DND-41 (cell line): ENCODE data around the gene MAGI1.

Source experiments
- ATAC-seq: fragments of 200-7000 bp; cut with Tn5 transposase; 3 replicates; pipeline ENCODE4 v1.9.1; 2021; ENCODE audit warnings: low read depth; ENCODE audit not compliant: insufficient read depth
- DNase-seq: peaks from one replicate; pipeline ENCODE4 v3.0.0-alpha.2; 2020
- H2AFZ ChIP-seq: 2 replicates; pipeline ENCODE4 v1.6.0; 2012; ENCODE audit warnings: low read depth, low read length
- H3K27ac ChIP-seq: 2 replicates; pipeline ENCODE4 v1.5.1; 2012; ENCODE audit warnings: low read length, inconsistent platforms
- H3K27me3 ChIP-seq: fragments of 200-600 bp; sonication (generic); 2 replicates; pipeline ENCODE4 v1.6.0; 2012; ENCODE audit warnings: low read length, mild to moderate bottlenecking, inconsistent platforms; ENCODE audit not compliant: insufficient read depth, poor library complexity
- H3K36me3 ChIP-seq: 2 replicates; pipeline ENCODE4 v1.5.1; 2012; ENCODE audit warnings: low read length, inconsistent platforms; ENCODE audit not compliant: insufficient read depth
- H3K4me1 ChIP-seq: 2 replicates; pipeline ENCODE4 v1.5.1; 2012; ENCODE audit warnings: mild to moderate bottlenecking, low read length; ENCODE audit not compliant: insufficient read depth
- H3K4me2 ChIP-seq: 2 replicates; pipeline ENCODE4 v1.6.0; 2012; ENCODE audit warnings: mild to moderate bottlenecking, moderate library complexity, low read length, inconsistent platforms; ENCODE audit not compliant: insufficient read depth
- H3K4me3 ChIP-seq, 2 experiments: fragments of 200-600 bp in 1 of 2; shearing (Covaris generic) in 1 of 2; 2 replicates each; pipeline ENCODE4 v1.5.1; 2012 to 2016; ENCODE audit warnings: inconsistent platforms in 2 of 2, low read length in 2 of 2, mild to moderate bottlenecking in 2 of 2, low read depth in 1 of 2, moderate library complexity in 1 of 2
- H3K79me2 ChIP-seq: 2 replicates; pipeline ENCODE4 v1.6.0; 2012; ENCODE audit warnings: low read length, inconsistent platforms; ENCODE audit not compliant: insufficient read depth
- H3K9ac ChIP-seq: 2 replicates; pipeline ENCODE4 v1.6.0; 2012; ENCODE audit warnings: low read depth, mild to moderate bottlenecking, inconsistent platforms, low read length, moderate library complexity
- H3K9me3 ChIP-seq: 2 replicates; pipeline ENCODE4 v1.5.1; 2012; ENCODE audit warnings: low read length, moderate library complexity, mild to moderate bottlenecking, inconsistent platforms; ENCODE audit not compliant: insufficient read depth, severe bottlenecking
- H4K20me1 ChIP-seq: 2 replicates; pipeline ENCODE4 v1.6.0; 2012; ENCODE audit warnings: low read length; ENCODE audit not compliant: insufficient read depth
- CTCF ChIP-seq: IDR thresholded peaks from 2 replicates; pipeline ENCODE4 v1.5.1; 2012; ENCODE audit warnings: borderline replicate concordance, low read length, moderate library complexity, mild to moderate bottlenecking; ENCODE audit not compliant: poor library complexity, severe bottlenecking; ENCODE audit errors: extremely low read depth
- EZH2 ChIP-seq: IDR thresholded peaks from 3 replicates; pipeline ENCODE4 v1.6.1; 2012; ENCODE audit warnings: borderline replicate concordance, low read depth, mild to moderate bottlenecking, moderate library complexity, low read length, inconsistent platforms; ENCODE audit not compliant: severe bottlenecking

MAGI1 gene

GRCh38 chr3:66076861-66077470 is 38.2 kb upstream of the MAGI1 start:
- Histone ChIP-seq H3K4me3 (no peak overlapping the region), H3K27ac (no peak overlapping the region), H3K36me3 (no peaks in the 10 kb centered on the region), H3K4me2 (no peak overlapping the region), H3K79me2 (no peaks in the 10 kb centered on the region), H2AFZ (no peak overlapping the region), H3K4me1 (no peaks in the 10 kb centered on the region), H3K27me3 (no peaks in the 10 kb centered on the region), H3K9me3 (no peaks in the 10 kb centered on the region), H3K9ac (no peak overlapping the region), H4K20me1 (no peaks in the 10 kb centered on the region)
- DNase-seq: no peak
- ATAC-seq: no peak
- no peak for TF ChIP-seq EZH2
- TF ChIP-seq CTCF: no peak

GRCh38 chr3:66075281-66075680 is 36.6 kb upstream of the MAGI1 start:
- TF ChIP-seq EZH2 (no peak), CTCF (no peak)
- no peak overlapping the region for H3K9ac ChIP-seq
- ATAC-seq (no peak), DNase-seq (no peak)
- H3K27ac ChIP-seq: no peak overlapping the region
- H3K27me3 ChIP-seq: no peaks in the 10 kb centered on the region
- H3K4me3 ChIP-seq: no peak overlapping the region
- H2AFZ ChIP-seq: no peak overlapping the region
- no peaks in the 10 kb centered on the region for H3K9me3 ChIP-seq
- H4K20me1 ChIP-seq: no peaks in the 10 kb centered on the region
- no peaks in the 10 kb centered on the region for H3K79me2 ChIP-seq
- no peaks in the 10 kb centered on the region for H3K36me3 ChIP-seq
- no peaks in the 10 kb centered on the region for H3K4me1 ChIP-seq
- no peak overlapping the region for H3K4me2 ChIP-seq

- ATAC-seq: no peak
- no peak overlapping the region for H3K27ac ChIP-seq
- H3K9ac ChIP-seq: no peak overlapping the region
- TF ChIP-seq CTCF: no peak
- TF ChIP-seq EZH2: no peak
- no peaks in the 10 kb centered on the region for H3K79me2 ChIP-seq
- H3K4me3 ChIP-seq: no peak overlapping the region
- no peak overlapping the region for H3K4me2 ChIP-seq
- no peaks in the 10 kb centered on the region for H4K20me1 ChIP-seq
- H3K36me3 ChIP-seq: no peaks in the 10 kb centered on the region
- H3K27me3 ChIP-seq: no peaks in the 10 kb centered on the region
- no peaks in the 10 kb centered on the region for H3K4me1 ChIP-seq
- H2AFZ ChIP-seq: no peak overlapping the region
- no peaks in the 10 kb centered on the region for H3K9me3 ChIP-seq
- DNase-seq: no peak
Measured at GRCh38 chr3:66073464-66074141, 34.9 kb upstream of the MAGI1 start.
